Measurements from ENCODE around the gene SIGLEC15. TPM values are rescaled to one million over a fixed set of nuclear protein-coding genes. Genes with fewer than 3 reads are reported as not detected.

The SIGLEC15 gene
- total RNA-seq, 1 donor from 2014 or later = not detected

- H3K4me1 Mint-ChIP-seq = no peaks in the 10 kb centered on the region
- peaks cover 15% of the 10 kb centered on the region for H3K9me3 Mint-ChIP-seq
- H3K27me3 Mint-ChIP-seq (ENCODE audit: low read depth) = no peaks in the 10 kb centered on the region
- H3K4me3 Mint-ChIP-seq = no peak overlapping the region
- no peak overlapping the region for H3K27ac Mint-ChIP-seq
- peaks cover 80% of the 10 kb centered on the region for H3K36me3 Mint-ChIP-seq
- DNase-seq (ENCODE audit: low spot score in 2 of 2, unreplicated experiment in 2 of 2) = no peak
- no peak for TF ChIP-seq CTCF (IDR thresholded peaks at IDR 0.05; ENCODE audit: unreplicated experiment)
Measured at GRCh38 chr18:45860492-45860891, 35.0 kb downstream of the SIGLEC15 start.

GRCh38 chr18:45860971-45861370 lies 35.5 kb downstream of the SIGLEC15 start:
- Mint-ChIP-seq H3K4me1 (no peaks in the 10 kb centered on the region), H3K4me3 (no peak overlapping the region), H3K9me3 (peaks cover 15% of the 10 kb centered on the region), H3K36me3 (peaks cover 80% of the 10 kb centered on the region), H3K27ac (no peak overlapping the region), H3K27me3 (ENCODE audit: low read depth) (no peaks in the 10 kb centered on the region)
- DNase-seq (ENCODE audit: low spot score in 2 of 2, unreplicated experiment in 2 of 2) = no peak
- no peak for TF ChIP-seq CTCF (IDR thresholded peaks at IDR 0.05; ENCODE audit: unreplicated experiment)

- no peaks in the 10 kb centered on the region for H3K4me1 Mint-ChIP-seq
- H3K9me3 Mint-ChIP-seq = peaks cover 15% of the 10 kb centered on the region
- H3K27ac Mint-ChIP-seq = no peak overlapping the region
- H3K4me3 Mint-ChIP-seq = no peak overlapping the region
- no peaks in the 10 kb centered on the region for H3K27me3 Mint-ChIP-seq (ENCODE audit: low read depth)
- TF ChIP-seq CTCF (IDR thresholded peaks at IDR 0.05; ENCODE audit: unreplicated experiment) = no peak
- no peak for DNase-seq (ENCODE audit: low spot score in 2 of 2, unreplicated experiment in 2 of 2)
- peaks cover 80% of the 10 kb centered on the region for H3K36me3 Mint-ChIP-seq
Measured at GRCh38 chr18:45861926-45862325, 36.5 kb downstream of the SIGLEC15 start.

GRCh38 chr18:45863469-45863868 lies 38.0 kb downstream of the SIGLEC15 start:
- peaks cover 74% of the 10 kb centered on the region for H3K36me3 Mint-ChIP-seq
- TF ChIP-seq CTCF (IDR thresholded peaks at IDR 0.05; ENCODE audit: unreplicated experiment) = no peak
- H3K27ac Mint-ChIP-seq = no peak overlapping the region
- H3K9me3 Mint-ChIP-seq = peaks cover 15% of the 10 kb centered on the region
- H3K4me3 Mint-ChIP-seq = no peak overlapping the region
- DNase-seq (ENCODE audit: low spot score in 2 of 2, unreplicated experiment in 2 of 2) = no peak
- no peaks in the 10 kb centered on the region for H3K27me3 Mint-ChIP-seq (ENCODE audit: low read depth)
- no peaks in the 10 kb centered on the region for H3K4me1 Mint-ChIP-seq

- no peak for TF ChIP-seq CTCF (IDR thresholded peaks at IDR 0.05; ENCODE audit: unreplicated experiment)
- Mint-ChIP-seq H3K27ac (no peak overlapping the region), H3K27me3 (ENCODE audit: low read depth) (no peaks in the 10 kb centered on the region), H3K9me3 (peaks cover 15% of the 10 kb centered on the region), H3K36me3 (peaks cover 69% of the 10 kb centered on the region), H3K4me1 (no peaks in the 10 kb centered on the region), H3K4me3 (no peak overlapping the region)
- no peak for DNase-seq (ENCODE audit: low spot score in 2 of 2, unreplicated experiment in 2 of 2)
Measured at GRCh38 chr18:45864081-45864480, 38.6 kb downstream of the SIGLEC15 start.

GRCh38 chr18:45865466-45865865 lies 40.0 kb downstream of the SIGLEC15 start:
- Mint-ChIP-seq H3K9me3 (peaks cover 15% of the 10 kb centered on the region), H3K27me3 (ENCODE audit: low read depth) (no peaks in the 10 kb centered on the region), H3K4me1 (no peaks in the 10 kb centered on the region), H3K36me3 (peaks cover 71% of the 10 kb centered on the region), H3K27ac (no peak overlapping the region), H3K4me3 (no peak overlapping the region)
- no peak for TF ChIP-seq CTCF (IDR thresholded peaks at IDR 0.05; ENCODE audit: unreplicated experiment)
- DNase-seq (ENCODE audit: low spot score in 2 of 2, unreplicated experiment in 2 of 2) = no peak

All from mesothelial cell of epicardium (in vitro differentiated cells).